ENCODE data around the gene RGS9BP. TPM values are rescaled to one million over a fixed set of nuclear protein-coding genes. Genes with fewer than 3 reads are reported as not detected.

Gene RGS9BP
- total RNA-seq, 1 donor from 2014 or later: 0.10 TPM

- no peak for ATAC-seq
- no peak for DNase-seq (ENCODE audit: low spot score)
Observed at GRCh38 chr19:32669310-32669709, 6.3 kb upstream of the RGS9BP start.

GRCh38 chr19:32671883-32672593, 3.6 kb upstream of the RGS9BP start:
- ATAC-seq (no peak), DNase-seq (ENCODE audit: low spot score) (no peak)

GRCh38 chr19:32672841-32673240, 2.8 kb upstream of the RGS9BP start:
- no peak for ATAC-seq
- DNase-seq (ENCODE audit: low spot score): no peak

GRCh38 chr19:32673573-32673972, 2.1 kb upstream of the RGS9BP start:
- DNase-seq (ENCODE audit: low spot score): no peak
- ATAC-seq: no peak

- ATAC-seq (no peak), DNase-seq (ENCODE audit: low spot score) (no peak)
Observed at GRCh38 chr19:32674153-32674930, 1.3 kb upstream of the RGS9BP start.

- peak; percentile 94 for ATAC-seq
- peak; percentile 99 for DNase-seq (ENCODE audit: low spot score)
Observed at GRCh38 chr19:32674931-32675719, 523 bp upstream of the RGS9BP start, which contains the start of gene ANKRD27. TSS of gene ANKRD27 (minus strand) at chr19:32675180. CDS start at chr19:32659015, 16,165 bp downstream.

GRCh38 chr19:32676186-32676894, 692 bp downstream of the RGS9BP start:
- DNase-seq (ENCODE audit: low spot score) (no peak), ATAC-seq (no peak)

GRCh38 chr19:32676895-32677359, 1.3 kb downstream of the RGS9BP start:
- no peak for ATAC-seq
- no peak for DNase-seq (ENCODE audit: low spot score)

GRCh38 chr19:32677657-32678056, 2.0 kb downstream of the RGS9BP start:
- ATAC-seq (no peak), DNase-seq (ENCODE audit: low spot score) (no peak)

- DNase-seq (ENCODE audit: low spot score) (no peak), ATAC-seq (no peak)
Observed at GRCh38 chr19:32680986-32681385, 5.3 kb downstream of the RGS9BP start.

GRCh38 chr19:32682317-32682716, 6.7 kb downstream of the RGS9BP start:
- no peak for ATAC-seq

GRCh38 chr19:32686847-32687475, 11.3 kb downstream of the RGS9BP start:
- DNase-seq (ENCODE audit: low spot score) (no peak), ATAC-seq (no peak)

More at GRCh38 chr19:32682317-32682716, 6.7 kb downstream of the RGS9BP start:
- DNase-seq (ENCODE audit: low spot score): no peak

GRCh38 chr19:32687681-32688080, 12.0 kb downstream of the RGS9BP start:
- ATAC-seq (no peak), DNase-seq (ENCODE audit: low spot score) (no peak)

GRCh38 chr19:32688311-32688710, 12.7 kb downstream of the RGS9BP start:
- no peak for ATAC-seq

GRCh38 chr19:32691291-32691951, 15.8 kb downstream of the RGS9BP start, which contains the start of gene NUDT19:
TSS of gene NUDT19 (plus strand) at chr19:32691821. CDS start at chr19:32691961, 140 bp downstream.
- ATAC-seq: peak; percentile 97
- DNase-seq (ENCODE audit: low spot score): peak; percentile 90

More at GRCh38 chr19:32688311-32688710, 12.7 kb downstream of the RGS9BP start:
- no peak for DNase-seq (ENCODE audit: low spot score)

- peak; percentile 69 for ATAC-seq
- peak; percentile 70 for DNase-seq (ENCODE audit: low spot score)
Observed at GRCh38 chr19:32691952-32692726, 16.5 kb downstream of the RGS9BP start.

- no peak for ATAC-seq
- no peak for DNase-seq (ENCODE audit: low spot score)
Observed at GRCh38 chr19:32692727-32693061, 17.0 kb downstream of the RGS9BP start.
